Astrocyte of the cerebellum (primary cell): ENCODE results near the gene UBE2E2.

Experiments
- DNase-seq: peaks from one replicate; pipeline ENCODE4 v3.0.0-alpha.2; 2011; ENCODE audit warnings: low read depth
- H3K4me3 ChIP-seq: 2 replicates; pipeline ENCODE4 v1.5.1; 2011; ENCODE audit warnings: mild to moderate bottlenecking, low read depth, low read length, moderate library complexity
- in situ Hi-C: cut with HindIII; loops from 2 replicates; pipeline ENCODE4 v1.10.0; 2017; ENCODE audit warnings: low sequenced_read_pairs
- TF ChIP-seq, protein P1 (sequence below): IDR thresholded peaks from 2 replicates; pipeline ENCODE4 v1.5.1; 2012; ENCODE audit warnings: low read length, low read depth, moderate library complexity, mild to moderate bottlenecking; ENCODE audit errors: missing control alignments

Gene UBE2E2

DNA sequence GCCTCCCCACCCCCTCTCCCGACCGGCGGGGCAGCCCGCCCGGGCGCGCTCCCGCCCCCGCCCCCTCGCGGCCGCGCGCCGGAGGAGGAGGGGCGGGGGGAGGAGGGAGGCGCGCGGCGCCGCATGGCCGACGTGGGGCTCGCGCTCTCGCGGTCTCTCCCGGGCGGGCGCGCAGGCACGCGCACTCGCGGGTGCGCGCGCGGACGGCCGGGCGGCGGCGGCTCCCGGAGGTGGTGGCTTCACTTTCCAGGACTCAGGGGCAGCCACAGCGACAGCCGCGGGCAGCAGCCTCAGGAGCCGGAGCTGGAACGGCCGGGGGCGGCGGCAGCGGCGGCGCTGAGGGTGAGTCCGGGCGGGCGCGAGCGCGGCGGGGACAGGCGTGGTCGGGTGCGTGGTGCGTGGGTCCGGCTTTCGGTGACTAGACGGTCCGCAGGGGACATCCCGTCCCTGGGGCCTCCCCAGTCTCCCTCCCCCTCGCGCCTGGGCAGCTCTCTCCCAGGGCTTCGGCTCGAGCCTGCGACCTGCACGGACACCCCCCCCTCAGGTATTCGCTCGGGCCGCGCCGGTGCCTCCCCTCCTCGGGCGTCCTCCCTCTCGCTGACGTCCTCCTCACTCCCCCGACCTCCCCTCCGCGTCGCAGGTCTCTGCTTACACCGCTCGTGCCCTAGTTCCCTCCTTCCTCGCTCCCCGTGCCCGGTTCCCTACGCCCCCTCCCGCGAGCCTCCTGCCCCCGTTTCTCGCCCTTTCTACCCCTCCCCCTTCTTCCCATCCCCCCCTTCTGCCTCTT, at the start of gene UBE2E2:
Gene UBE2E2, plus strand, starts transcription at position 407 of the 787 bp plus-strand sequence.
- TF ChIP-seq, protein P1, sequence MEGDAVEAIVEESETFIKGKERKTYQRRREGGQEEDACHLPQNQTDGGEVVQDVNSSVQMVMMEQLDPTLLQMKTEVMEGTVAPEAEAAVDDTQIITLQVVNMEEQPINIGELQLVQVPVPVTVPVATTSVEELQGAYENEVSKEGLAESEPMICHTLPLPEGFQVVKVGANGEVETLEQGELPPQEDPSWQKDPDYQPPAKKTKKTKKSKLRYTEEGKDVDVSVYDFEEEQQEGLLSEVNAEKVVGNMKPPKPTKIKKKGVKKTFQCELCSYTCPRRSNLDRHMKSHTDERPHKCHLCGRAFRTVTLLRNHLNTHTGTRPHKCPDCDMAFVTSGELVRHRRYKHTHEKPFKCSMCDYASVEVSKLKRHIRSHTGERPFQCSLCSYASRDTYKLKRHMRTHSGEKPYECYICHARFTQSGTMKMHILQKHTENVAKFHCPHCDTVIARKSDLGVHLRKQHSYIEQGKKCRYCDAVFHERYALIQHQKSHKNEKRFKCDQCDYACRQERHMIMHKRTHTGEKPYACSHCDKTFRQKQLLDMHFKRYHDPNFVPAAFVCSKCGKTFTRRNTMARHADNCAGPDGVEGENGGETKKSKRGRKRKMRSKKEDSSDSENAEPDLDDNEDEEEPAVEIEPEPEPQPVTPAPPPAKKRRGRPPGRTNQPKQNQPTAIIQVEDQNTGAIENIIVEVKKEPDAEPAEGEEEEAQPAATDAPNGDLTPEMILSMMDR, result no peak
- in situ Hi-C loops, result no loop called here
- DNase-seq, result no peak
- peak within 1 kb of the TSS; percentile 84 for H3K4me3 ChIP-seq

DNA sequence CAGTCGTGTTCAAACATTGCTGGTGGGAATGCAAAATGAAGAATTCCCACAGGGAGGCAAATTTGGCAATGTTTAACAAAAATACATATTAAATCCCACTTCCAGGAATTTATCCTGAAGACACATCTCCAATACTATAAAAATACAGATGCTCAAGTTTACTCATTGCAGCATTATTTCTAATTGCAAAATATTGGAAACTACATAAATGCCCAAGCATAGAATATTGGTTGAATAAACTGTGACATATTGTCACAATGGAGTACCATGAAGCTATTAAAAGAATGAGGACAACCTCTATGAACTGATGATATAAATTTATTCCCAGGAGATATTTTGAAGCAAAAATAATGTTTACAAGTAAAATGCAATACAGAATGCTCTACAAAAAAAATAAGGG, 49.7 kb upstream of the UBE2E2 start:
- no peak for DNase-seq
- TF ChIP-seq, protein P1, result no peak
- in situ Hi-C loops, result no loop called here
- no peak overlapping the region for H3K4me3 ChIP-seq

DNA sequence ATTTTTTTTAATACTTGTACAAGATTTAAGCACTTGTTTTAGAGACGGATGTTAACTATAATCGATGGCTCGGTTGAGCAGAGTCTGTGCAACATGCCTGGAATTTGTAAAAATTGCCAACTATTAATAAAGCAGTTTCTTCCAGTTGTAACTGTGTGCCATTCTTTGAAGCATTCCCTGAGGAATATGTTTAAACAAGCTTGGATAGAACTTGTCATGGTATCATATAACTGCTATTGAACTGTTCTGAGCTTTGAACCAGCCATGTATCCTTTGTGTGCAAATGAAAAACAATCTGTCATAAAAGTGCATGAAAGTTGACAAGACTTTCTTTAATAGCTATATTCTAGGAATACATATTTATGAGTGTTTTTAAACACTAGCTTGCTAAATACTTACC, 45.8 kb upstream of the UBE2E2 start:
- DNase-seq, result no peak
- TF ChIP-seq, protein P1, result no peak
- in situ Hi-C loops, result no loop called here
- no peak overlapping the region for H3K4me3 ChIP-seq

DNA sequence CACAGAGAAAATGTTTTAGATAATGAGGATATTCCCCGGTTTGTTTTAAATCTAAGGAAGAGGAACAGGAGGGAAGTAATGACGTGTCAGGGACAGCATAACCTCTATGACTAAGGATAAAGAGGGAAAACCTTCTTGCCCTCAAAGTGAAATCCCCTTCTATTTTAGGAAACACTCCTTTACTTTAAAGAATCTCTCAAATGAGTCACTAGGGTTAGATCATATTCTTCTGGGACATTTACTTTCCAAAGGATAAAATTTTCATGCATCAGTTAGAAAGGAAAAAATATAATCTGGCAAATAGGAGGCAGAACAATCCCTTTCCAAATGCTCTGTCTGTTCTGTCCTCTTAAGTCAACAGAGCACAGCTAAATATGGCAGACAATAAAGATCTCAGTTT, 43.2 kb upstream of the UBE2E2 start:
- in situ Hi-C loops, result no loop called here
- peak; percentile 40 for DNase-seq
- TF ChIP-seq, protein P1, result no peak
- H3K4me3 ChIP-seq, result no peak overlapping the region

DNA sequence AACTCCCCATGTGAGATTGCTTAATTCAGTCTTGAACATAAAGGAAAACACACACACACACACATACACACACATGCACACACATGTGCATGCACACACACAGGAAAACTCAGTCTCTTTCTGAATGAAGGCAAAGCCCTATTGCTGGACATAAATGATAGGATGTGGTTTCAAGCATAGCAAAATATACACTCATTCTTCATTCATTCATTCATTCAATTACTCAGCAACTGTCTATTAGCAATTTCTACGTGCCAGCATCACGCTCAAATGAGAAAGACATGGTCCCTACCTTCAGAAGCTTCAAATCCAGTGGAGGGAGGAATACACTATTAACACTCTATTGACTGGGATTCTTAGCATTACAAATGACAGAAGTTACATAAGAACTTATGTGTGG, 41.8 kb upstream of the UBE2E2 start:
- H3K4me3 ChIP-seq, result no peak overlapping the region
- DNase-seq, result no peak
- TF ChIP-seq, protein P1, result no peak
- in situ Hi-C loops, result no loop called here

DNA sequence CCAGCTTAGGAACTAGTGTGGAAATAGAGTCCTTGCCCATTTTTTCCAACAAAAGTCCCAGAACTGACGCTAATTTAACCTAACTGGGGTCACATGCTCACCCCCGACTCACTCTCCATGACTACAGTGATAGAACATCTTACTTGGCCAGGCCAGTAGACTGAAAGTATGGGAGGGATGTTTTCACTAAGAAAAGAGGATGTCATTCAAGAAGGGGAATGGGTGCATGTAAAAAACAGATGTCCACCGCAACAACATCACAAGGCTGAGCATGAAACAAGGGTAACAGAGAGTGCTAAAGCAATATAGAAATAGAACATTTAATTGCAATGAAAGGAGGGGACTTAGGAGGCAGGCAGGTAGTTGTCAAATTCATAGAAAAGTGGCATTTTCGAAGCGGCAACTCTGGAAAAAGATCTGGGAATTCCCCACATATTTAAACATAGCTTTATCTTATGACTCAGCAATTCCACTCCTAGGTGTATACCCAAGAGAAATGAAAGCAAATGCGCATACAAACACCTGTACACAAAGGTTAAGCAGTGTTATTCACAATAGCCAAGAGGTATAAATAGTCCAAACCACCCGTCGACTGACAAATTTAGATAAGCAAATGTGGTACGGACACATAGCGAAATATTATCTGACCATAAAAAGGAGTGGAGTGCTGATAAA, 41.1 kb upstream of the UBE2E2 start:
- in situ Hi-C loops, result no loop called here
- DNase-seq, result no peak
- TF ChIP-seq, protein P1, result no peak
- H3K4me3 ChIP-seq, result no peak overlapping the region
